Muscle of leg (tissue), 11 donors: ENCODE data around the gene ASTN2. TPM values are rescaled to one million over a fixed set of nuclear protein-coding genes. Genes with fewer than 3 reads are reported as not detected.
"Not testable (repeated sequence)": the region's sequence is repeated elsewhere in the genome, so short reads cannot be mapped to it uniquely, and the experiment has no call there.

Source experiments
- DNase-seq: peaks from one replicate; pipeline ENCODE4 v3.0.0; 2013
- H3K27ac ChIP-seq: one replicate; pipeline ENCODE4 v1.5.1; 2013; ENCODE audit warnings: mild to moderate bottlenecking, low read length, control low read depth
- H3K27me3 ChIP-seq: one replicate; pipeline ENCODE4 v1.6.1; 2013; ENCODE audit warnings: low read length; ENCODE audit not compliant: control insufficient read depth, insufficient read depth
- H3K36me3 ChIP-seq: one replicate; pipeline ENCODE4 v1.6.1; 2013; ENCODE audit warnings: low read length; ENCODE audit not compliant: control insufficient read depth, insufficient read depth
- H3K4me1 ChIP-seq: one replicate; pipeline ENCODE4 v1.6.1; 2013; ENCODE audit warnings: low read length; ENCODE audit not compliant: control insufficient read depth, insufficient read depth
- H3K4me3 ChIP-seq: one replicate; pipeline ENCODE4 v1.5.1; 2013; ENCODE audit warnings: low read length, control low read depth
- H3K9me3 ChIP-seq: replicated peaks from 2 replicates; pipeline ENCODE4 v1.6.1; 2013; ENCODE audit warnings: low read depth, low read length; ENCODE audit not compliant: control insufficient read depth
- WGBS: methylation state at CpG from one replicate; pipeline ENCODE4 v1.1.5; 2013; ENCODE audit warnings: missing lambda C conversion rate; ENCODE audit not compliant: insufficient coverage; 5-methylcytosine and 5-hydroxymethylcytosine counted together
- polyA plus RNA-seq, 8 donors: library from polyadenylated mRNA; unstranded; fragments of 120-200 nt; gene quantifications; one replicate each; pipeline versions ENCODE4 v1.2.1 to v1.2.3, GENCODE V29; 2013; ENCODE audit warnings: inconsistent platforms in 1 of 8, low replicate concordance in 1 of 8; ENCODE audit not compliant: insufficient read length in 8 of 8, insufficient read depth in 1 of 8
- total RNA-seq: library from RNA; stranded (reverse); fragments of 120-200 nt; gene quantifications from one replicate; pipeline ENCODE4 v1.2.4, GENCODE V29; 2013

ASTN2 gene
- total and polyA plus RNA-seq, 9 donors, result 2.7 to 10.9 (median 4.4) TPM

GRCh38 chr9:116844621-116845020 is 570.2 kb downstream of the ASTN2 start:
- Histone ChIP-seq H3K4me1 (peaks cover 3% of the 10 kb centered on the region), H3K9me3 (no peaks in the 10 kb centered on the region), H3K27ac (no peak overlapping the region), H3K27me3 (no peaks in the 10 kb centered on the region), H3K36me3 (no peaks in the 10 kb centered on the region), H3K4me3 (no peak overlapping the region)
- DNase-seq, result no peak

- no peaks in the 10 kb centered on the region for H3K36me3 ChIP-seq
- H3K4me3 ChIP-seq, result no peak overlapping the region
- no peak overlapping the region for H3K27ac ChIP-seq
- WGBS, result 0% methylated on average over 2 of the region's 7 CpGs
- no peaks in the 10 kb centered on the region for H3K9me3 ChIP-seq
- DNase-seq, result peak; percentile 19
- no peaks in the 10 kb centered on the region for H3K27me3 ChIP-seq
- H3K4me1 ChIP-seq, result peaks cover 3% of the 10 kb centered on the region
These were observed 570.8 kb downstream of the ASTN2 start for GRCh38 chr9:116843863-116844620.

GRCh38 chr9:116842658-116843057 is 572.2 kb downstream of the ASTN2 start:
- H3K36me3 ChIP-seq, result no peaks in the 10 kb centered on the region

GRCh38 chr9:116838468-116838867 is 576.4 kb downstream of the ASTN2 start:
- not testable (repeated sequence) for DNase-seq, H3K27ac ChIP-seq, H3K4me3 ChIP-seq, H3K36me3 ChIP-seq, H3K9me3 ChIP-seq, H3K4me1 ChIP-seq, H3K27me3 ChIP-seq
- WGBS, result 93% methylated on average over 2 of the region's 7 CpGs

More at GRCh38 chr9:116842658-116843057, 572.2 kb downstream of the ASTN2 start:
- Histone ChIP-seq H3K27me3 (no peaks in the 10 kb centered on the region), H3K27ac (no peak overlapping the region), H3K4me3 (no peak overlapping the region), H3K9me3 (no peaks in the 10 kb centered on the region), H3K4me1 (peaks cover 3% of the 10 kb centered on the region)
- 53% methylated on average over 2 of the region's 6 CpGs for WGBS
- no peak for DNase-seq

- Histone ChIP-seq H3K9me3 (no peaks in the 10 kb centered on the region), H3K27ac (no peak overlapping the region), H3K36me3 (no peaks in the 10 kb centered on the region), H3K27me3 (peaks cover 5% of the 10 kb centered on the region), H3K4me1 (no peaks in the 10 kb centered on the region), H3K4me3 (no peak overlapping the region)
- no peak for DNase-seq
- WGBS, result 70% methylated on average over 2 of the region's 5 CpGs
These were observed 577.6 kb downstream of the ASTN2 start for GRCh38 chr9:116837018-116837989.

GRCh38 chr9:116830321-116830720 is 584.5 kb downstream of the ASTN2 start:
- H3K4me3 ChIP-seq, H3K27me3 ChIP-seq, H3K27ac ChIP-seq, DNase-seq, H3K4me1 ChIP-seq, H3K36me3 ChIP-seq, H3K9me3 ChIP-seq: not testable (repeated sequence)
- WGBS, result no CpG with 5 or more reads among the region's 2 CpGs

- WGBS, result 85% methylated on average over 2 of the region's 6 CpGs
- H3K27ac ChIP-seq, result no peak overlapping the region
- H3K9me3 ChIP-seq, result no peaks in the 10 kb centered on the region
These were observed 593.1 kb downstream of the ASTN2 start for GRCh38 chr9:116821633-116822229.

GRCh38 chr9:116819116-116819515 is 595.7 kb downstream of the ASTN2 start:
- H3K9me3 ChIP-seq, result no peaks in the 10 kb centered on the region
- H3K36me3 ChIP-seq, result no peaks in the 10 kb centered on the region
- no peak overlapping the region for H3K27ac ChIP-seq
- no CpG with 5 or more reads among the region's 1 CpG for WGBS
- H3K4me3 ChIP-seq, result no peak overlapping the region
- no peaks in the 10 kb centered on the region for H3K4me1 ChIP-seq
- DNase-seq, result no peak
- H3K27me3 ChIP-seq, result no peaks in the 10 kb centered on the region

More at GRCh38 chr9:116821633-116822229, 593.1 kb downstream of the ASTN2 start:
- Histone ChIP-seq H3K4me1 (no peaks in the 10 kb centered on the region), H3K4me3 (no peak overlapping the region), H3K36me3 (no peaks in the 10 kb centered on the region), H3K27me3 (no peaks in the 10 kb centered on the region)
- DNase-seq, result no peak

GRCh38 chr9:116817762-116818161 is 597.1 kb downstream of the ASTN2 start:
- no peaks in the 10 kb centered on the region for H3K4me1 ChIP-seq
- DNase-seq, result no peak
- H3K4me3 ChIP-seq, result no peak overlapping the region
- no peaks in the 10 kb centered on the region for H3K27me3 ChIP-seq
- no peaks in the 10 kb centered on the region for H3K9me3 ChIP-seq
- no CpG with 5 or more reads among the region's 1 CpG for WGBS
- no peaks in the 10 kb centered on the region for H3K36me3 ChIP-seq
- H3K27ac ChIP-seq, result no peak overlapping the region

- Histone ChIP-seq H3K36me3 (no peaks in the 10 kb centered on the region), H3K27me3 (no peaks in the 10 kb centered on the region), H3K4me1 (no peaks in the 10 kb centered on the region), H3K27ac (no peak overlapping the region), H3K9me3 (no peaks in the 10 kb centered on the region), H3K4me3 (no peak overlapping the region)
- DNase-seq, result no peak
- 83% methylated on average over 1 of the region's 2 CpGs for WGBS
These were observed 598.4 kb downstream of the ASTN2 start for GRCh38 chr9:116816484-116816883.
